WERI-Rb-1 (cell line): ENCODE results near the gene CDH23.

ENCODE experiments used
- DNase-seq: peaks from one replicate; pipeline ENCODE4 v3.0.0-alpha.2; 2020
- H3K27ac ChIP-seq: fragments of 250-450 bp; sonication (Bioruptor Pico); 2 replicates; pipeline ENCODE4 v1.5.1; 2020; ENCODE audit warnings: mild to moderate bottlenecking, moderate library complexity
- H3K27me3 ChIP-seq: fragments of 250-450 bp; sonication (Bioruptor Pico); 2 replicates; pipeline ENCODE4 v1.5.1; 2021; ENCODE audit warnings: mild to moderate bottlenecking, low read depth, moderate library complexity; ENCODE audit not compliant: insufficient read depth, severe bottlenecking
- H3K36me3 ChIP-seq: fragments of 250-450 bp; sonication (Bioruptor Pico); 2 replicates; pipeline ENCODE4 v1.5.1; 2020; ENCODE audit warnings: mild to moderate bottlenecking, moderate library complexity
- H3K4me3 ChIP-seq: 2 replicates; pipeline ENCODE4 v1.5.1; 2011; ENCODE audit warnings: low read depth, mild to moderate bottlenecking, control low read depth, low read length
- H3K9me3 ChIP-seq: fragments of 250-450 bp; sonication (Bioruptor Pico); 2 replicates; pipeline ENCODE4 v1.5.1; 2021; ENCODE audit warnings: mild to moderate bottlenecking, moderate library complexity; ENCODE audit not compliant: severe bottlenecking
- TF ChIP-seq, protein P1 (sequence below): IDR thresholded peaks from 2 replicates; pipeline ENCODE4 v1.5.1; 2011; ENCODE audit warnings: low read depth, mild to moderate bottlenecking, control low read depth, inconsistent platforms, low read length

Gene CDH23

GRCh38 chr10:71610651-71611050 lies 213.9 kb downstream of the CDH23 start:
- no peaks in the 10 kb centered on the region for H3K9me3 ChIP-seq
- no peak overlapping the region for H3K4me3 ChIP-seq
- peaks cover 43% of the 10 kb centered on the region for H3K36me3 ChIP-seq
- H3K27me3 ChIP-seq, result no peaks in the 10 kb centered on the region
- H3K27ac ChIP-seq, result 0 out of 2 replicates have a peak overlapping the region, but pooled peaks have one; percentile 22
- TF ChIP-seq, protein P1, sequence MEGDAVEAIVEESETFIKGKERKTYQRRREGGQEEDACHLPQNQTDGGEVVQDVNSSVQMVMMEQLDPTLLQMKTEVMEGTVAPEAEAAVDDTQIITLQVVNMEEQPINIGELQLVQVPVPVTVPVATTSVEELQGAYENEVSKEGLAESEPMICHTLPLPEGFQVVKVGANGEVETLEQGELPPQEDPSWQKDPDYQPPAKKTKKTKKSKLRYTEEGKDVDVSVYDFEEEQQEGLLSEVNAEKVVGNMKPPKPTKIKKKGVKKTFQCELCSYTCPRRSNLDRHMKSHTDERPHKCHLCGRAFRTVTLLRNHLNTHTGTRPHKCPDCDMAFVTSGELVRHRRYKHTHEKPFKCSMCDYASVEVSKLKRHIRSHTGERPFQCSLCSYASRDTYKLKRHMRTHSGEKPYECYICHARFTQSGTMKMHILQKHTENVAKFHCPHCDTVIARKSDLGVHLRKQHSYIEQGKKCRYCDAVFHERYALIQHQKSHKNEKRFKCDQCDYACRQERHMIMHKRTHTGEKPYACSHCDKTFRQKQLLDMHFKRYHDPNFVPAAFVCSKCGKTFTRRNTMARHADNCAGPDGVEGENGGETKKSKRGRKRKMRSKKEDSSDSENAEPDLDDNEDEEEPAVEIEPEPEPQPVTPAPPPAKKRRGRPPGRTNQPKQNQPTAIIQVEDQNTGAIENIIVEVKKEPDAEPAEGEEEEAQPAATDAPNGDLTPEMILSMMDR, result no peak
- no peak for DNase-seq

- H3K9me3 ChIP-seq, result no peaks in the 10 kb centered on the region
- H3K27me3 ChIP-seq, result no peaks in the 10 kb centered on the region
- peaks cover 48% of the 10 kb centered on the region for H3K36me3 ChIP-seq
- no peak overlapping the region for H3K27ac ChIP-seq
- H3K4me3 ChIP-seq, result no peak overlapping the region
- TF ChIP-seq, protein P1, result no peak
- DNase-seq, result no peak
These were observed 214.4 kb downstream of the CDH23 start for GRCh38 chr10:71611131-71611530.

DNA sequence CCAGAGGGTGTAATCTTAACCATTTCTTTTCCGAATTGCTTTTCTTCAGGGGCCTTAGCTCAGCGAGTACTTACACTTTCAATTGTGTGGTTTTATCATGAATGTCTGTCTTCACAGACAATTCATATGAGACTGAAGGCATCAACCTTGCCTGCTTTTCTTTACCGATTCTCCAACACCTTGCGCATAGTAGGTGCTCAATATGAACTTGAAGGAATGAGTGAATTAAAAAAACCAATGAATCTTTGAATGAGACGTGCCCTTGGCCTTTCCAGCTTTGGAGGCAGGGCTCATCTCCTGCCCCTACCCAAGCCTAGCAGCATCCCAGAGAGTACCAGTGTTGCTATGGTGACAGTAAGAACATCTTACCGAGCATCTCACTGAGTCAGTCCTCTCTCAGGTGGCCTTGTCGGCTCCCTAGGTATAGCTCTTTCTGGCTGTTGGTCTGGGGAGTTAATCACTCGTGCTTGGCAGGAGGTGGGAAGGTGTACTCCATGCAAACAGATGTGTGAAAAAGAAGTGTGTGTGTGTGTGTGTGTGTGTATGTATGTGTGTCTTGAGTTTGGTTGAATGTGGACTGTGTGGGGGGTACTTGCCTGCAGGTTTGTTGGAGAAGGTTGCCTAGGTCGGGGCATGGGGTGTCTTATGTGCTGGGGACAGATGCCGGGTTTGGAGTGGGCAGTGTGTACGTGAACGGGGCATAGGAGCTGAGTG lies 215.1 kb downstream of the CDH23 start:
- Histone ChIP-seq H3K36me3 (peaks cover 54% of the 10 kb centered on the region), H3K27ac (no peak overlapping the region), H3K27me3 (no peaks in the 10 kb centered on the region), H3K4me3 (no peak overlapping the region), H3K9me3 (no peaks in the 10 kb centered on the region)
- TF ChIP-seq, protein P1, result no peak
- DNase-seq, result no peak

DNA sequence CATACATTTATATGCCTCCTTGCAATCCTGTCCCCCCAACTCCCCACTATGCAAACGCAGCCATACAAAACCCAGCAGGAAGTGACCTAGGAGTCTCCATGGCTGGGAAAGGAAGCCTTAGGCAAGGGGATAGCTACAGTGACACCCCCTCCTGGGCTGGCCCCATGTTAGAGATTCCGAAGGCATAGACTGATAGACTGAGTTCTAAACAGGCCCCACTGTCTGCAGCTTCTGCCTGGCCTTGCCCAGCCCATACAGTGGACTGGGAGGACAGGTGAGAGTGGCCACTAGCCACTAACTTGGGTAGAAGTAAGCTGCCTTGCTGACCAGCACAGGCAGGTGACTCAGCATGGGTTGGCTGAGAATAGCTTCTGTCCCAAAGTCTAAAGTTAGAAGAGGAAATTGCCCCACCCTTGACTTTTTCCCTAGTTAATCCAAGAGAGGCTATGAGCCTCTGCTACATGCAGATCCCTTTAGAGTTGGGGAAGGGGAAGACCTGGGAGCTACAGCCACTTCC lies 216.6 kb downstream of the CDH23 start:
- peaks cover 58% of the 10 kb centered on the region for H3K36me3 ChIP-seq
- no peak overlapping the region for H3K4me3 ChIP-seq
- no peak overlapping the region for H3K27ac ChIP-seq
- H3K27me3 ChIP-seq, result no peaks in the 10 kb centered on the region
- TF ChIP-seq, protein P1, result no peak
- no peak for DNase-seq
- no peaks in the 10 kb centered on the region for H3K9me3 ChIP-seq

DNA sequence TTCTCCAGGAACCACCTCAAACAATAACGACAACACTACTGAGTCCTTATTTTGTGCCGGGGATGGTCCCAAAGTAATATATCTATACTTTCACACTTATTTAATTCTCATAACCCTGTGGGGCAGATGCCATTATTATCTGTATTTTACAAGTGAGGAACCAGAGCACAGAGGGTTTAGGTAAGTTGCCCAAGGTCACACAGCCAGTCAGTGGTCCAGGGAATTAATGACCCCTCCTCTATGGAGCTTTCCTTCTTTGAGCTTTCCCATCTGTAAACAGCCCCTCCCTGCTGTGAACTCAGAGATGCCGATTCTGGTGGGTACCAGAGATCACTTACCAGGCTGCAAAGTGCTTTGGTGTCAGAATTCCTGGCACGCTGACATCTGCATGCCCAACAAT lies 217.2 kb downstream of the CDH23 start:
- H3K4me3 ChIP-seq, result no peak overlapping the region
- DNase-seq, result no peak
- H3K36me3 ChIP-seq, result peaks cover 59% of the 10 kb centered on the region
- no peak overlapping the region for H3K27ac ChIP-seq
- TF ChIP-seq, protein P1, result no peak
- no peaks in the 10 kb centered on the region for H3K27me3 ChIP-seq
- no peaks in the 10 kb centered on the region for H3K9me3 ChIP-seq
